Daoy (cell line): ENCODE measurements around the gene CHST11. TPM values are rescaled to one million over a fixed set of nuclear protein-coding genes. Genes with fewer than 3 reads are reported as not detected.

ENCODE experiments used
- DNase-seq: peaks from one replicate; pipeline ENCODE4 v3.0.0-alpha.2; 2015; ENCODE audit warnings: low read depth
- total RNA-seq: library from RNA; depleted of rRNA; stranded (reverse); fragments of >200 nt; shearing (Covaris generic); gene quantifications from 2 replicates; pipeline ENCODE4 v1.2.3, GENCODE V29; 2014

CHST11 gene
- total RNA-seq, 1 experiment from 2014 or later = 37.8 TPM

DNA sequence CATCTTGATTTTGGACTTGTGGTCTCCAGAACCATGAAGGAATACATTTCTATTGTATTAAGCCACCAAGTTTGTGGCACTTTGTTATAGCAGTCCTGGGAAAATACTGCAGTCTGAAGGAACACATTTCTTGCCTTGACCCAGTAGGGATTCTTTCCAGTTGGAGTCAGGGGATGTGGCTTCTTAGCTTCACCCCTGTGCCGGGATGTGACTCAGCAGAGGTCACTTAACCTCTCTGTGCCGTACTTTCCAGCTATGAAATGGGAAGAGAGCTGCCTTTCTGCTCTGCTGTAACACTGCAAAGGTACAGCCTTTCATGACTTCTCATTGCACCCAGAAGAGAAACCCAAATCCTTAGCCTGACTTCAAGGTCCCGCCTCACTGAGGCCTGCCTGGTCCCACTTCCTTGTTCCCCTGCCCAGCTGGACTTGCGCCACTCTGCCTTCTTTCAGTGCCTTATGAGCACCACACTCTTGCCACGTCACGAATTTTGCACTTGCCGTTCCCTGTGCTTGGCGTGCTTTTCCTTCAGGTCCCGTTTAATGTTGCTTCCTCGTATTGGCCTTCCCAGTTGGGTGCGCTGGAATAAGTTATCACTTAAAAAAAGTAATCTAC lies 24.2 kb downstream of the CHST11 start:
- peak; percentile 85 for DNase-seq

DNA sequence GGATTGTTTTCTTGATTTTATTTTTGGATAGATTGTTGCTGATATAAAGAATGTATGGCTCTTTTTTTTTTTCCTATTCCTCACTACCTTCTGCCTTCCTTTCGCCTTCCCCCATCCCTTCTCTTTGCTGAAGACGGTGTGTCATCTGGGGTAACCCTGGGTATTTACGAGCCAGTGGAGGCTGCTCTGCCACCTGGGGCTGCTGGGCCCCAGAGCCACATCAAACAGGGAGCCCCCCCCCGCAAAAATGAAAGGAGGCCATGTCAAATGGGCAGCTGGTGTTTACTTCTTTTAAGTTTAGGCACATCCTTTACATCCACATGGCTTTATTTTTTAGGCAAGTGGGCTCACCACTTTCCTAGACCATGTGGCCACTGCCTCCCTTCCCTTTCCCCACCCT lies 25.4 kb downstream of the CHST11 start:
- no peak for DNase-seq

DNA sequence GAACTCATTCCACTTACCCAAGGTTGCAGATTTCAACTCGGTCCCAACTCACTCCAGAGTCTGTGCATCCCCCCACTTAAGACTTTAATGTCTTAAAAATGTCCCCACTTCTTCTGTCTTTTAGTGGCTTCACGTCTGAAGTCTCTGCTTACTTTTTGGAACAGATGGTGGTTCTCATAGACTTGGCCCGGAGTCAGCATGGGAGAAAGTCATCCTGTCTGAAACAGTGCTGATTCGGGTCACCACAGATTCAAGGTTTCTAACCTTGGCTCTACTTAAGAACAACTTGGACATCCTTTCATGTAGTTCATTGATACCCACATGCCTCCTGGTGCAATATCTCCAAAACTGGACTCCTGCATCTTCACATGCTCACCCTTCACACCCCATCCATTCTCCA lies 26.0 kb downstream of the CHST11 start:
- DNase-seq = no peak

DNA sequence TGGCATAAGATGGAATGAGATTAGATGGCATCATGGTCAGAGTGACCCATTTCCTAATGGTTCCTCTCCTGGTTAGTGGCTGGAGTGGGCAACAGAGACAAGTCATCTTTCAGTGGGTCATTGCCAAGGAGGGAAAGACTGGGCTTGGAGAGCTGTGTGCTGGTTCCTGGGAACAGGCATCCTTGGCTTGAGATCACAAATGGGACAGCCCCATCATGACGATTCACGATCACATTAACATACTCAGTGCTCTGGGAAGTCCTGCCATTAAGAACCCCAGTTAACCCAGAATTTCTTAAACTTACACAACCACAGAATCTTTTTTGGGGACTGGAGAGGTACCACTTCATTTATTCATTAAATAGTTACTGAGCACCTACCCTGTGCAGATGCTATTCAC lies 27.3 kb downstream of the CHST11 start:
- no peak for DNase-seq

DNA sequence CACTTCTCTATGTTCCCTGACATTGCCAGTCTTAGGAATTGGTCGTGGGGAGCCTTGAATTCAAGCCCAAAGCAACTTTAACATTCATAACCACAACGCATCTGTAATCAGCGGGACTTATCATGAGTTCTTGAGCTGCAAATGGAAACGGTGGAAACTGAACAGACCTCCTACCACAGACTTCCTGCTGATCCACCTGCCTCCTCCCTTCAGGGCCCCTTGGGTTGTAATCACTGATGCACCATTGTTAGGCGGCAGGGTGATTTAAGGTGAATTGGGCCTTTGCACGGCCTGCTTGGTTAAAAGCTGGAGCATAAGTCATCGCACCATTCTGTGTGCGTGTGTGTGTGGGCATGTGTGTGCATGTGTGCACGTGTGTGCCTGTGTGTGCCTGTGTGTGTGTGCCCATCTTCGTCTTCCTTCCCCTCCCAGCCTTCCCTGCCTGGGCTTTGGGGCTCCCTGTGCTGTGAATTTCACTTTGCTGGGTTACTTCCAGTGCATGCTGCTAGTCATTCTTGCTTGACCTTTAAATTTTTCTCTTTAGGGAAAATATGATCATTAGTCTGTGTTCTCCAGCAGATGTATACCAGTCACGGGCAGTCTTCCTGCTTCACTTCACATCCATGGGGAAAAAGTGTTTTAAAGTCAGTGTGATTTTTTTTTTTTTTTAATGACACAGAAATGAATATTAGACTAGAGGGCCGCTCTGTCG lies 29.1 kb downstream of the CHST11 start:
- DNase-seq = no peak

DNA sequence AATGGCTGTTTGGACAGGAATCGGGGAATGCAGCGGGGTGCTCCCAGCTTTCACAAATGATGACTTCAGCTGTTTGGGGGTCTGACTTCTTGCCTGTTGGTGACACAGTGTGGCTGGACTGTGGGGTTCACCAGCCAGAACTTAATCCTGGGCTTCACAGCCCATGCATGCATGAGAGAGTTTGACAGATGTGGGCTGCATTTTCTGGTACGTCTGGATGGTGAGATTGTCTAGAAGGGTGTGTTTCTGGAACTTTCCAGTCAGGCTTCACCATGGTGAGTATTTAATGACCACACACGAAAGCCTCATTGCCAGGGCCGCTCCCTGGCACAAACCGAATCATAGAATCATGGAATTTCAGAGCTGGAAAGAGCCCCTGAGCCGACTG lies 29.6 kb downstream of the CHST11 start:
- no peak for DNase-seq

DNA sequence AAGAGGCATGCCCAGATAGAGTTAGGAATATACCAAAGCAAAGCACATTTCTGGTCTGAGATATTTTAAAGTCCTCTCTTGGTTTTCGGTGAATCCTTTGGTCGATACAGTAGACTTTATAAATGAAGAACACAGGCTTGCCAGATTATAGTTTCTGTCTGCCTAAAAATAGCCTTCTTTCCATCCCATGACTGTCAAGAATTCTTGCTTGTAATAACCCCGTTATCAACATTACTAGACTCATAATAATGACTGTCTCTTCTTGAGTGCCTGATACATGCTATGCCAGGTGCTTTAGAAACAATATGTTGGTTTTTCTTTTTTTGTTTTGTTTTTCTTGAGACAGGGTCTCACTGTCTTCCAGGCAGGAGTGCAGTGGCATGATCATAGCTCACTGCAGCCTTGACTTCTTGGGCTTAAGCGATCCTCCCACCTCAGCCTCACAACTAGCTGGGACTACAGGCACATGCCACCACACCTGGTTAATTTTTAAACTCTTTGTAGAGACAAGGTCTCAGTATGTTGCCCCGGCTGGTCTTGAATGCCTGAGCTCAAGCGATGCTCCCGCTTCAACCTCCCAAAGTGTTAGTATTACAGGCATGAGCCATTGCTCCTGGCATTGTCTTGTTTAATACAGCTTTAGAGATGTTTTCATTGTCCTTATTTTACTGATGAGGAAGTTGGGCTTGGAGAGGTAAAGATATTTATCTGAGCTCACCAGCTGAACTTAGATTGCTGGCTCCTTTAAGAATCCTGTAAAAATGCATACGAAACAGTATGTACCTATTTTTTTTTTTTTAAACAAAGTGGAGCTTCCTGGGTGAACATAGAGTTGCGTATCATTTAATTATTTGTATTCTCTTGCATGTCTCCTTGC lies 30.4 kb downstream of the CHST11 start:
- DNase-seq = no peak

DNA sequence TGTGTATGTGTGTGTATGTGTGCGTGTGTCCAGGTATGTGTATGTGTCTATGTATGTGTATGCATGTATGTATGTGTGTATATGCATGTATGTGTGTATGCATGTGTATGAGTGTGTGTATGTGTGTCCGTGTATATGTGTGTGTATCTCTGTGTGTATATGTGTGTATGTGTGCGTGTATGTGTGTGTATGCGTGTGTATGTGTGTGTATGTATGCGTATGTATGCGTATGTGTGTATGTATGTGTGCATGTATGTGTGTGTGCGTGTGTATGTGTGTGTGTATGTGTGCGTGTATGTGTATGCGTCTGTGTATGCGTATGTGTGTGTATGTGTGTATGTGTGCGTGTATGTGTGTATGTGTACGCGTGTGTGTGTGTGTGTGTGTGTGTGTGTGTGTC lies 31.6 kb downstream of the CHST11 start:
- DNase-seq = no peak

DNA sequence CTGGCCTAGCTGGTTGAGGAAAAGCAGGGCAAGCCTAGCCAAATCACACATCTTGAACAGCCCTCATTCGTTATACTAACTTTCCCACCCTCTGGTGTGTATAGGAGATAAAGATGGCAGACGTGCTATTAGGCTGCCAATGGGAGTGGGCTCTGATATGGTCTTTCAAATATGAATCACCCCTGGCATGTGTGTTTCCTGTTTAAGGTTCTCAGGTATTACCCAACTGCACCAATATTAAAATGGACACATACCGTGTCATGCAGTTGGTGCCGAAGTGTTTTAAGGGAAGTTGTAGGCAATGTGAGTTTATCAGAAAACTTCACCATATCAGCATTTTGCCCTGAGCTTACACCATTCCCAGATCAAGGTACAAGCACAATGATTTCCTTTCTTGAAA lies 33.4 kb downstream of the CHST11 start:
- no peak for DNase-seq

DNA sequence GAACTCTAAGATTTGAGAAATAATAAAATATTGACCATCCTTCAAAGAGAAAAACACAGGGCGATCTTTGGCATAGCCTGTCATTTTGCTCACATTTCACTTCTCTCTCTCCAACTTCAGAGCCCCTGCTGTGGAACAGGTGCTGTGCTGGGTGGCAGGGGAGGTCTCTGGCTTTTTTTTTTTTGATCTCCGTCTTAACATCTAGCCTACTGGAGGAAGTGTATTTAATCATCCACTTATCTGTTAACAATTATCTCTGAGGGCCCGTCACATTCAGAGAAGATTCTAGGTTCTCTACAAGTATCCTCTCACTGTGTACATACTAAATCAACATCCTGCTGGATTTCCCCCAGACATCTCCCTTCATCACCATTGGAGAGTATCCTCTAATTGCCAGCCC lies 34.1 kb downstream of the CHST11 start:
- DNase-seq = no peak

DNA sequence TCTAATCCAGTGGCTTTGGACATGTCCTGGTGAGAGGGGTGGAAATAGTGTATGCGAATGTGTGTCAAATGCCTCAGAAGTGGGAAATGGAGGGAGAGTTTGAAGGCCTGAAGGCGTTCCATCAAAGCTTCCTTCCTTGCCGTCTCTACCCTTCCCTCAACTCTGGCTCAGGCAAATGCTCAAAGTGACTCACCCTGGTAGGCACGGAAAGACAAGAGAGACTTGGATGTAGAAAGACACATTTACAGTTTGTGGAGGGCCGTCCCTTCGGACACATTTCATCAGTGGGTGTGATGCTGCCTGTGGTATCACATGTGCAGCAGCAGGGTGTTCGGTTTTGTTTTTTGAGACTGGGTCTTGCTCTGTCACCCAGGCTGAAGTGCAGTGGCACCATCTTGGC lies 36.7 kb downstream of the CHST11 start:
- no peak for DNase-seq

DNA sequence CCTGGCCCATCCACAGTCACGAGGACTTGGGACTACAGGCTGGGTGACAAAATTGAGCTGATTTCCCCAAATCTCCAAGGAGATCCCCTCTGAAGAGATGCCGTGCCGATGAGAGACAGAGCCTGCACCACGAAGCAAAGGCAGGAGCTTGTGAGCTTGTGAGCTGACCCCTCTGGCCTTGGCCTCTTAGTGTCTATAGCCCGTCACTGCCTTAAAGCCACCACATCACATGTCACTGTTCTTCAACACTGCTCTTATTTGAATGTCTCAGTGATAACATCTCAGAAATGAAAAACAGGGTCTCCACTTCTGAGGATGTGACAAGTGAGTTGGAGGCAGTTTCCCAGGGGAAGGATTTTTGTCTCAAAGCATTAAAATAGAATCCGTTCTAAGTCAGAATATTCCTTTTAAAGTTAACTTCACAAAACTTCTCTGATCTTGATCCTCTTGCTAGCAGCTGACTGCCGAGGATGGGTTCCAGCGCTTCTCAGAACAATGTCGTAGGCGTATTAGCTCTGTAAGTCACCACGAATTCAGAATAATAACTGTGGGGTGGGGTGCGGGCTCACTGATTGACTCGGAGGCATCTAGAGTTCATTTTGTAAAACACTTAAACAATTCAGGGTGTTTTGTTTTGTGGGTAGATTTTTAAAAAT lies 37.5 kb downstream of the CHST11 start:
- DNase-seq = no peak

DNA sequence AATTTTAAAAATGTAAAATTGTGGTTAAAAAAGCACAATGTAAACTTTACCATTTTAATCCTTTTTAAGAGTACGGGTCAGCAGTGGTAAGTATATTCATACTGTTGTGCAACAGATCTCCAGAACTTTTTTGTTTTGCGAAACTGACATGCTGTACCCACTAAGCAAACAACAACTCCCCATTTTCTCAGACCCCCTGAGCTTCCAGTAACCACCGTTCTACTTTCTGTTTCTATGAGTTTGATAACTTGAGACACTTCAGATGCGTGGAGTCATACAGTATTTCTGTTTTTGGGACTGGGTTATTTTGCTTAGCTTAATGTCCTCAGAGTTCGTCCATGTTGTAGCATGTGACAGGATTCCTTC lies 38.0 kb downstream of the CHST11 start:
- DNase-seq = no peak

DNA sequence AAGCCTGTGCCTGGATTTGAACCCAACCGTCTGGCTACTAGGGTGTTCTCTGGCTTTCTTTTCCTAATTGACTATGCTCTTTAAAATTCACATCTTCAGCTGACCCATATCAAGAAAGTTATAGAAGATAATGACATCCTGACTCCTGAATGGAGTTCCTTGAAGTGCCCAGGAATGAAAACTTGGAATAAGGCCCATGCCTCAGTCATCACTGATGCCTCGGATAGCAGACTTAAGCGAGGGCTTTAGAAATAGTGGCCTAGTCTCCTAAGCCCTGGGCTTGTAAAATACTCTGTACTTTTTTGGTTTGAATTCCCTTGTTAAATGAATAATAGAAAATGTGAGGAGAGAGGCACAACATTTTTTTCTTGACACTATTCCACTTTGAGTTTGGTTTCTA lies 39.0 kb downstream of the CHST11 start:
- DNase-seq = no peak

DNA sequence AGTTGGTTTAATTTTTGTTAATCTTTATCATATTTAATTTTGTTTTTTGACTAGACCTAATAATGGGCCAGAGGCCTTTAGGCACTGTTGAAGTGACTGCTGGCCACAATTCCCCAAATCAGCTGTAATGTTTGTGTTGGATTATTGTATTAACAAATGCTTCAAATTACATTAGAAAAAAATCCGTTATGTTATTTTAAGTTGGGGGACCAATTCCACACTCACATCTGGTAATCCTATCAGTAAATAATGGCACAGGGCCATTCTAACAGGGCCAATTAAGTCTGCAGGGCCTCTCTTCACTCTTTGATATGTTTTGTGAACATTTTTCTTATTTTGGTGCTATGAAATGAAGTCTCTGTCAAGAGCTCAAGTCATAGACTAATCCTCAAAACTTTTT lies 39.6 kb downstream of the CHST11 start:
- DNase-seq = no peak

DNA sequence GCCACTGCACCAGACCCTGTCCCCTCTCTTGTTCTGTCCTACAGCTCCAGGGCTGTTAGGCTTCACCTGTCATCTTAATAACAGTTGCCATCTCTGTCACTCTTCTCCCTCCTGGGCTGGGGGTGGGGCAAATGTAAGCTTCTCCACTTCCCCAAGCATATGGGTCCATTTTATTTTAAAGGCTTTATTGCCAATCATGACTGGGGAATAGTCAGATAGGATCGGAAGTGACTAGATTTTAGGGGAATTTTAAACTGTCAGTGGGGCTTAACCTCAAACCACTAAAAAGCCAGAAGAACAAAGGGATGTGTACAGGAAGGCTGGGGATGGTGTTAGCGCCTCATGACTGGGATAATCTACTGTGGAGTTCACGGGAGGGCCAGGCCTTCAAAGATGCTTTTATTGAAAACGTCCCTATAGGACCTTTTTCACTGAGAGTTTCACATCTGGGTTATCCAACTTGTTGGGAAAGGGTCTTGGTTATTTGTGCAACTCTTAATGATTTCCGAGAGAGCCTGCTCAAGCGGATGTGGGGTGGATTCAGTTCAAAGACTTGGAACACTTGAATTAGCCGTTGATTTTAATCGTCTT lies 41.6 kb downstream of the CHST11 start:
- DNase-seq = peak; percentile 79

DNA sequence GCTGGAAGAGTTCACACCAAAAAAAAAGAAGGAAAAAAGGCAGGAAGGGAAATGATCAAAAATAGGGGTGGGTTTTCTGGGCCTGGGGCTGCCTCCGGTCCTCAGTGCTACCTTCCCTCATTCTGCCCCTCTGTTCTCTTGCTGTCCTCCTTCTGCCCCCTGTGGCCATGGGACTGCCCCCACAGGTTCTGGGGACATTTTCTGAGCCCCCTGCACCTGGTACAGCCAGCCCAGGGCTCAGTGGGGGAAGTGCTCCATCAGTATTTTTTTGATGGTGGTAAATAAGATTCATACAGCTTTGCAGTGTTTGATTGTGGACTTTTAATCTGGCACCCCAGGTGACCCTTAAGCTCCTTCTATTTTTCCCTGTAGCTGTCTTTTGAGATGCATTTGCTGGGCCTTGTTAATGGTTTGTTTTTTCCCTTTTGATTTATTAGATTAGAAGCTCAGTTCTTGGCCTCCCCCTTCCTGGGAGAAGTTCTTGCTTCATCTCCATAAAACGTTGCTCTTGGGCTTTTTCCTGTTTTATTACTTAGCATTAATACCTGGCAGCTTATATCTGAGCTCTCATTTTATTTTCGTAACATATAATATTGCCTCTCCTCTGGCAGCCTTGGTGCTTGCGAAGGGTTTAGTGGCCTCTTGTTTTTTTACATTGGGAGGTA lies 43.1 kb downstream of the CHST11 start:
- DNase-seq = no peak

DNA sequence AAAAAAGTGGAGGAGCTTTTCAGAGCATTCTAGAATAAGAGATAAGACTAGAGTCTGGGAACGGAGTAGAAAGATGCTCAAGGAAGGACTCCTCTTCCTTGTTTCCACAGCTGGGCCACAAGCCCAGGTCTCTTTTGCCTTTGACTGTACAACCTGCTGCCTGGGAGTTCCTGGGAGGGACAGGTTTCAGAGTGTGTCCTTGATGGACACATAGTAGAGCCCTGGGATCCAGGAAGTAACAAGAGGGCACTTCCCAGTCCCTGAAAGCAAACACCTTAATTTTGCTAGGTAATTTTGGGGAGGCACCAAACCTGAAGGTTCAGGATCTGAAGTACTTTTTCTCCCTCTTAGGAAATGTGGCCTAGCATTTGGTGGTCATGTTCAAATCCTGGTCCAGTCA lies 44.4 kb downstream of the CHST11 start:
- DNase-seq = no peak

DNA sequence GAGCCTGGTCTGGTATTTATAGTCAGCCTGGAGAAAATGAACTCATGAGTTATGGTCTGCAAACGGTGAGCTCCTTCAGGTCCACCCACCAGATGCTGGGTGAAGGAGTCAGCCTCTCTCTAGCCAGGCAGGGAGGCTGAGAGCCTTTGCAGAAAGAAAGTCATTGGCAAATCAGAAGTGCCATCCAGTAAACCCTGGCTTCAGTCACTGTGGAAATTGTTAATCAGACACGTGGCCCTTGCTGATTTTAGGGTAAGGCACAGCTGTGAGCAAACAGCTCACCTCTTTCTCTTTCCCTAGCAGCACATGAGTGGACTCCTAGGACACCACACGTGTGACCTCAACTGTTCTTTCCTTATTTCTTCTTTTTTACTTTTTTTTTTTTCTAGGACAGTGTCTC lies 44.9 kb downstream of the CHST11 start:
- no peak for DNase-seq

DNA sequence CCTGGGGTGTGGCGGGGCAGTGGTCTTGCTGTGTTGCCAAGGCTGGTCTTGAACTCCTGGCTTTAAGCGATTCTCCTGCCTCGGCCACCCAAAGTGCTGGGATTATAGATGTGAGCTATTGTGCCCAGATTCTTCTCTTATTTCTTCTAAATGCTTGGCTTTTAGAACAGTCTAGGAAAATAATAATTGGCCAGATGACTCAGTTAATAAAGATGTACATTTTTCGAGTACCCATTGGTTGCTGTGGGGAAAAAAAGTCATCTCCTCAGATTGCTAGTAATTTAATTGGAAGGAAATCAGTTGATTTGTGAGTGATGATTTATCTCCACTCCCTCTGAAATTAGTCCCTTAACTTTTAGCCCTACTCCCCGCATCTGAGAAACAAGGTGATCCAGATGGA lies 45.5 kb downstream of the CHST11 start:
- DNase-seq = no peak

DNA sequence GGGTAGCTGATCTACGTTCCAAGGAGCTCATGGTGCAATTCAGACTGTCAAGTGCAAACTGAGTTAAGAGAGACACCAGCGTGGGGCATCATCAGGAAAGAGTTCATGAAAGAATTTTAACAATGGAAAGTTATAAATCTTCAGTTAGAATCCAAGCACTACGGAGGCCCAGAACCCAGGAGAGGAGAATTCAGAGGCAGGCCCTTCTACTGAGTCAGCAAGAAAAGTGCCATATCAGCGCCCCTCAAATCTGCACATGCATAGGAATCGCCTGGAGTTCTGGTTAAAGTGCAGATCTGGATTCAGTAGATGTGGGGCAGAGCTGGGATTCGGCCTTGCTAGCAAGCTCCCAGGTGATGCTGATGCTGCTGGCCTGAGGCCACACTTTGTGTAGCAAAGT lies 45.9 kb downstream of the CHST11 start:
- DNase-seq = no peak

DNA sequence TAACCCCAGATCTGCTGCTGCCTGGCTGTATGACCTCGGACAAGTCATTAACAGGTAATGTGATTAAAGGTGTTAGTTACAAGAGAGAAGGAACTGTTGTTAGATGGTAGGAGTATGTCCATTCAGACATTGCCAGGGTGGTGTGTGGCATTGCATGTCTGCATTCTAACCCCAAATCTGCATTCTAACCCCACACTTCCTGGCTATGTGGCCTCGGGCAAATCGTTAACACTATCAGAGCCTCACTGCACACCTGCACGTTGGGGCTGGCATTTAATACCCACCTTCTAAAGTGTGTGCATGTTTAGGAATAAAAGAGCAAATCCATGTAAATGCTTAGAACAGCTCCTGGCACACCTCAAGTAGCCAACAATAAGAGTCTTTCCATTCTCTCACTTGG lies 46.4 kb downstream of the CHST11 start:
- no peak for DNase-seq
